ENCODE measurements around the gene SERINC1. TPM values are rescaled to one million over a fixed set of nuclear protein-coding genes. Genes with fewer than 3 reads are reported as not detected.
A peak's percentile ranks its signal among the peaks of the same experiment; 100 is the strongest.

Gene SERINC1
- total and polyA plus RNA-seq, 12 donors = 68.0 to 455 (median 260) TPM

DNA sequence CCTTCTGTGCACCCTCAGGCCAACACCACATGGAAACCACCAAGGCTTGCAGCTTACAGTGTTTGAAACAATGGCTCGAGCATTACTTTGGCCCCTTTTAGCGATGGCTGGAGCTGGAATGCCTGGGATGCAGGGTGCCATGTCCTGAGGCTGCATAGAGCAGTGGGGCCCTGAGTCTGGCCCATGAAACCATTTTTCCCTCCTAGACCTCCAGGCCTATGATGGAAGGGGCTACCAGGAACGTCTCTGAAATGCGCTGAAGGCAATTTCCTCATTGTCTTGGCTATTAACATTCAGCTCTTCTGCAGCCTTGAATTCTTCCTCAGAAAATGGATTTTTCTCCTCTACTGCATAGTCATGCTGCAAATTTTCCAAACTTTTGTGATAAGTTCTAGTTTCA lies 29.9 kb upstream of the SERINC1 start:
- WGBS, 4 donors = 85 to 89% (median 86%) methylated on average over 4 of the region's 4 CpGs
- Histone ChIP-seq H3K4me1 (replicated peaks in 1 of 2) (no peaks in the 10 kb centered on the region), H3K27me3 (no peaks in the 10 kb centered on the region), H3K4me3 (no peak overlapping the region), H3K36me3 (replicated peaks in 1 of 2) (no peaks in the 10 kb centered on the region), H3K9me3 (replicated peaks in 1 of 3) (peaks cover 0 to 16% (median 8%) of the 10 kb centered on the region in 3 donors), H3K27ac (no peak overlapping the region)
- TF ChIP-seq POLR2A (IDR thresholded peaks at IDR 0.05) = no peak
- TF ChIP-seq, protein P1, sequence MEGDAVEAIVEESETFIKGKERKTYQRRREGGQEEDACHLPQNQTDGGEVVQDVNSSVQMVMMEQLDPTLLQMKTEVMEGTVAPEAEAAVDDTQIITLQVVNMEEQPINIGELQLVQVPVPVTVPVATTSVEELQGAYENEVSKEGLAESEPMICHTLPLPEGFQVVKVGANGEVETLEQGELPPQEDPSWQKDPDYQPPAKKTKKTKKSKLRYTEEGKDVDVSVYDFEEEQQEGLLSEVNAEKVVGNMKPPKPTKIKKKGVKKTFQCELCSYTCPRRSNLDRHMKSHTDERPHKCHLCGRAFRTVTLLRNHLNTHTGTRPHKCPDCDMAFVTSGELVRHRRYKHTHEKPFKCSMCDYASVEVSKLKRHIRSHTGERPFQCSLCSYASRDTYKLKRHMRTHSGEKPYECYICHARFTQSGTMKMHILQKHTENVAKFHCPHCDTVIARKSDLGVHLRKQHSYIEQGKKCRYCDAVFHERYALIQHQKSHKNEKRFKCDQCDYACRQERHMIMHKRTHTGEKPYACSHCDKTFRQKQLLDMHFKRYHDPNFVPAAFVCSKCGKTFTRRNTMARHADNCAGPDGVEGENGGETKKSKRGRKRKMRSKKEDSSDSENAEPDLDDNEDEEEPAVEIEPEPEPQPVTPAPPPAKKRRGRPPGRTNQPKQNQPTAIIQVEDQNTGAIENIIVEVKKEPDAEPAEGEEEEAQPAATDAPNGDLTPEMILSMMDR (IDR thresholded peaks at IDR 0.05) = no peak
- intact Hi-C loops (cut with DNase I) = no loop called here
- DNase-seq = no peak

DNA sequence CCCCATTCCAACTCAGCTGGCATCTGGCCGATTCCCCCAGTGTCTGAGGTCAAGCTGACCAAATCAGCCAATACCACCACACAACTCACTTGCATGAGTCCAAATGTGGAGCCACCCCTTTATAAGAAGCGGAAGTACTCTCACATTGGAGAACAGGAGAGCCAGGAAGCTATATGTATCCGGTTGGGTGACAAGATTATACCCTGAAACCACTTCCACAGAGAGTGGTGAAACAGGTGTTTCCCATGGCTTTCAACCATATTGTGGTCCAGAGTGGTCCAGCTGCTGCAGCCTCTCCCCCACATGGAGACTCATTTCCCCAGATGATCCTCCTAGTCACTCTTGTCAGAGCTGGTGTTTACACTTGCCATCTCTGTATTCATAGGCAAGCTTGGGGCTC lies 24.0 kb upstream of the SERINC1 start:
- TF ChIP-seq POLR2A (IDR thresholded peaks at IDR 0.05) = no peak
- TF ChIP-seq, protein P1 (IDR thresholded peaks at IDR 0.05) = no peak

DNA sequence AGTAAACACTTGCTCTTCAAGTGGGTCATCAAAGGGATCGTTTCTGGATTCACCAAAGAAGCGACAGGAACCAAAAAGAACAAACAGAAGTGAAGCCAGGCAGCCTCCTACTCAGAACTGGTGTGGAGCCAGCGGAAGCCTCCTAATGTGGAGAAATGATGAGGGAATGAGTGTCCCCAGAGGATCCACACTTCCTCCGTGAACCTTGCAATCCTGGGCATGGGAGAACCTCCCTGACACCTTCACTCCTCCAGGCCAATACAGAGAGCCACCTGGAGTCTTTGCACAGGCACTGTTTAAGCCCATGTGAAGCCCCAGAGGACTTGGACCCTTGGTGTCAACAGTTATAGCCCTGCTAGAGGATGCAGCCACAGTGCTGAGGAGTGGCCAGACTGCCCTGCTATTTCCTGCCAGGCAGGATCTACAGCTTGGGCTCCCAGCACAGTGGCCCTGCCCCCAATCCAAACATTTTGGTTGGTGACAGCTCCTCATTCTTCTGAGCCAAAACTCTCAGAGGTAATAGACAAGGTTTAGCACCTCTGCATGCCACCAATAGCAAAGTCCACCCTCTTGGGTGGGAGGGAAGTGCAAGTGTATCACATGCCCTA lies 23.2 kb upstream of the SERINC1 start:
- H3K9me3 ChIP-seq (replicated peaks in 1 of 3) = peaks cover 0 to 11% (median 0%) of the 10 kb centered on the region in 3 donors
- H3K27me3 ChIP-seq = no peaks in the 10 kb centered on the region
- no peak overlapping the region for H3K27ac ChIP-seq
- DNase-seq = no peak
- no peak overlapping the region for H3K4me3 ChIP-seq
- peaks cover 0 to 4% of the 10 kb centered on the region in 2 donors for H3K4me1 ChIP-seq (replicated peaks in 1 of 2)
- WGBS, 4 donors = 83 to 92% (median 89%) methylated on average over 4 of the region's 4 CpGs
- TF ChIP-seq POLR2A (IDR thresholded peaks at IDR 0.05) = no peak
- TF ChIP-seq, protein P1 (IDR thresholded peaks at IDR 0.05) = no peak
- intact Hi-C loops (cut with DNase I) = no loop called here
- H3K36me3 ChIP-seq (replicated peaks in 1 of 2) = no peaks in the 10 kb centered on the region

More for the DNA sequence above, 24.0 kb upstream of the SERINC1 start:
- peaks cover 0 to 4% of the 10 kb centered on the region in 2 donors for H3K4me1 ChIP-seq (replicated peaks in 1 of 2)
- H3K27me3 ChIP-seq = no peaks in the 10 kb centered on the region
- no peak overlapping the region for H3K27ac ChIP-seq
- H3K4me3 ChIP-seq = no peak overlapping the region
- no peaks in the 10 kb centered on the region for H3K36me3 ChIP-seq (replicated peaks in 1 of 2)
- intact Hi-C loops (cut with DNase I) = no loop called here
- H3K9me3 ChIP-seq (replicated peaks in 1 of 3) = peaks cover 0 to 11% (median 0%) of the 10 kb centered on the region in 3 donors
- WGBS, 4 donors = 61 to 85% (median 66%) methylated on average over 2 to 3 of the region's 3 CpGs
- no peak for DNase-seq

DNA sequence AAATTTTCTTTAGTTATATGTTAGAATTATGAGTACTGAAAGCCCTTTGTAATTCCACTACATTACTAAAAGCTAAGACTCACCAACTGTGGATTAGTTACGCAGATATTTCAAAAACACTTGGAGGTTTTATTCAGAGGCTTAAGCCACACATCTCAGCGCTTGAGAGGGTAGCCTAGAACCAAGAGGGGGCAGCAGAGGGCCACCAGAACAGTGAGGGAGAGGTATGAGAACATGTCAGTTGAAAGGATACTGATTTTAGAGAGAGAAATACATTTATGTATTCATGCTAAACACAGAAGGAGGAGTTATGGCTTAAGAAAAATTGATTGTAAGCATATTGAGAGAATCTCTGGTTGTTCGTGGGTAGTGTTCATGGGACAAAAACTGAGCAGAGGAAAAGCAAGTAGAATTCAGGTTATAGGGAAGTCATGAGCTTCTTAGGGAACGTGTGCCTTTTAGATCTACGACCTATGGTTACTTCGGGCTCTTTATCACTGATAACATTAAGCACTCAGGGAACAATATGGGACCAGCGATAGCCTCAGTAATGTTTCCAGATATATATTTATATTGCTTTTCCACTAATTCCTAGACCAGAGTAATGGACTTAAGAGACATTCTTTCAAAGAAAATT lies 20.4 kb upstream of the SERINC1 start:
- Histone ChIP-seq H3K36me3 (replicated peaks in 1 of 2) (no peaks in the 10 kb centered on the region), H3K27me3 (no peaks in the 10 kb centered on the region), H3K4me1 (replicated peaks in 1 of 2) (peaks cover 0 to 4% of the 10 kb centered on the region in 2 donors), H3K27ac (no peak overlapping the region), H3K4me3 (no peak overlapping the region), H3K9me3 (replicated peaks in 1 of 3) (peaks cover 0 to 8% (median 0%) of the 10 kb centered on the region in 3 donors)
- DNase-seq = peak; percentile 64 to 87 (median 72)
- intact Hi-C loops (cut with DNase I) = no loop called here
- WGBS, 4 donors = 13 to 22% (median 20%) methylated on average over 7 of the region's 7 CpGs
- no peak for TF ChIP-seq POLR2A (IDR thresholded peaks at IDR 0.05)
- TF ChIP-seq, protein P1 (IDR thresholded peaks at IDR 0.05) = peak; percentile 59 to 82 (median 71)

Measured in adrenal gland (tissue), 12 donors.